GM18526 (cell line): ENCODE results near the gene NFKB1.

Experiments
- POLR2A ChIP-seq: IDR thresholded peaks from 3 replicates; pipeline ENCODE4 v1.6.1; 2011; ENCODE audit not compliant: insufficient read length; ENCODE audit errors: extremely low read depth

The NFKB1 gene

GRCh38 chr4:102567427-102567826 lies 66.3 kb downstream of the NFKB1 start:
- no peak for TF ChIP-seq POLR2A

- TF ChIP-seq POLR2A, result no peak
Observed at GRCh38 chr4:102569200-102569599, 68.0 kb downstream of the NFKB1 start.

GRCh38 chr4:102572452-102572851 lies 71.3 kb downstream of the NFKB1 start:
- no peak for TF ChIP-seq POLR2A

GRCh38 chr4:102574317-102574716 lies 73.2 kb downstream of the NFKB1 start:
- TF ChIP-seq POLR2A, result no peak

GRCh38 chr4:102575369-102576129 lies 74.4 kb downstream of the NFKB1 start:
- TF ChIP-seq POLR2A, result no peak

GRCh38 chr4:102578270-102578669 lies 77.1 kb downstream of the NFKB1 start:
- no peak for TF ChIP-seq POLR2A

GRCh38 chr4:102578819-102579218 lies 77.7 kb downstream of the NFKB1 start:
- TF ChIP-seq POLR2A, result no peak

- TF ChIP-seq POLR2A, result no peak
Observed at GRCh38 chr4:102579794-102580462, 78.8 kb downstream of the NFKB1 start.

- no peak for TF ChIP-seq POLR2A
Observed at GRCh38 chr4:102580463-102580842, 79.3 kb downstream of the NFKB1 start.

GRCh38 chr4:102584091-102584490 lies 82.9 kb downstream of the NFKB1 start:
- TF ChIP-seq POLR2A, result no peak

- no peak for TF ChIP-seq POLR2A
Observed at GRCh38 chr4:102585329-102585728, 84.2 kb downstream of the NFKB1 start.

- no peak for TF ChIP-seq POLR2A
Observed at GRCh38 chr4:102586002-102586643, 85.0 kb downstream of the NFKB1 start.

GRCh38 chr4:102586644-102587021 lies 85.5 kb downstream of the NFKB1 start:
- no peak for TF ChIP-seq POLR2A

- TF ChIP-seq POLR2A, result no peak
Observed at GRCh38 chr4:102589743-102590142, 88.6 kb downstream of the NFKB1 start.

GRCh38 chr4:102592256-102592655 lies 91.1 kb downstream of the NFKB1 start:
- TF ChIP-seq POLR2A, result no peak

- no peak for TF ChIP-seq POLR2A
Observed at GRCh38 chr4:102593147-102593546, 92.0 kb downstream of the NFKB1 start.
